ENCODE results near the gene PAPLN.
A peak's percentile ranks its signal among the peaks of the same experiment; 100 is the strongest.

PAPLN gene

GRCh38 chr14:73246387-73247150, 9.3 kb downstream of the PAPLN start:
- DNase-seq = no peak

GRCh38 chr14:73248108-73248868, 11.0 kb downstream of the PAPLN start:
- peak; percentile 74 for DNase-seq

- DNase-seq = no peak
These were observed 11.8 kb downstream of the PAPLN start for GRCh38 chr14:73249108-73249507.

- DNase-seq = no peak
These were observed 12.4 kb downstream of the PAPLN start for GRCh38 chr14:73249564-73250316.

GRCh38 chr14:73250317-73250713, 13.0 kb downstream of the PAPLN start:
- no peak for DNase-seq

GRCh38 chr14:73250781-73251500, 13.6 kb downstream of the PAPLN start:
- DNase-seq = no peak

- DNase-seq = no peak
These were observed 14.4 kb downstream of the PAPLN start for GRCh38 chr14:73251516-73252215.

- DNase-seq = no peak
These were observed 15.4 kb downstream of the PAPLN start for GRCh38 chr14:73252491-73253322.

GRCh38 chr14:73253323-73253610, 16.0 kb downstream of the PAPLN start:
- no peak for DNase-seq

GRCh38 chr14:73253721-73254120, 16.4 kb downstream of the PAPLN start:
- no peak for DNase-seq

- no peak for DNase-seq
These were observed 17.1 kb downstream of the PAPLN start for GRCh38 chr14:73254247-73255004.

GRCh38 chr14:73255005-73255400, 17.7 kb downstream of the PAPLN start:
- DNase-seq = no peak

- no peak for DNase-seq
These were observed 18.5 kb downstream of the PAPLN start for GRCh38 chr14:73255693-73256225.

- DNase-seq = no peak
These were observed 20.8 kb downstream of the PAPLN start for GRCh38 chr14:73258076-73258475.

- no peak for DNase-seq
These were observed 21.7 kb downstream of the PAPLN start for GRCh38 chr14:73258845-73259611.

GRCh38 chr14:73259837-73260236, 22.5 kb downstream of the PAPLN start:
- DNase-seq = no peak

- no peak for DNase-seq
These were observed 23.3 kb downstream of the PAPLN start for GRCh38 chr14:73260574-73260973.

- no peak for DNase-seq
These were observed 23.8 kb downstream of the PAPLN start for GRCh38 chr14:73261075-73261474.

- DNase-seq = no peak
These were observed 24.5 kb downstream of the PAPLN start for GRCh38 chr14:73261520-73262426.

Data from kidney glomerular epithelial cell (primary cell).